NT2/D1 (cell line): ENCODE measurements around the gene CTIF.

Experiments used
- DNase-seq: peaks from one replicate; pipeline ENCODE4 v3.0.0-alpha.2; 2011; ENCODE audit warnings: low read depth, low spot score
- H3K27me3 ChIP-seq: 2 replicates; pipeline ENCODE4 v1.6.0; 2011; ENCODE audit warnings: mild to moderate bottlenecking; ENCODE audit not compliant: insufficient read length, insufficient read depth
- H3K36me3 ChIP-seq: 2 replicates; pipeline ENCODE4 v1.6.1; 2011; ENCODE audit warnings: mild to moderate bottlenecking, low read length, mixed read lengths; ENCODE audit not compliant: insufficient read depth, insufficient read length
- H3K4me1 ChIP-seq: 2 replicates; pipeline ENCODE4 v1.5.1; 2011; ENCODE audit not compliant: insufficient read depth, insufficient read length
- H3K4me3 ChIP-seq: 2 replicates; pipeline ENCODE4 v1.5.1; 2011; ENCODE audit warnings: low read depth; ENCODE audit not compliant: insufficient read length
- H3K9ac ChIP-seq: 2 replicates; pipeline ENCODE4 v1.6.0; 2011; ENCODE audit warnings: low read depth; ENCODE audit not compliant: insufficient read length
- H3K9me3 ChIP-seq: 2 replicates; pipeline ENCODE4 v1.5.1; 2011; ENCODE audit warnings: mild to moderate bottlenecking, low read length; ENCODE audit not compliant: insufficient read depth
- SUZ12 ChIP-seq: IDR thresholded peaks from 2 replicates; pipeline ENCODE4 v1.6.1; 2011; ENCODE audit not compliant: insufficient read length, insufficient read depth; ENCODE audit errors: extremely low read depth
- YY1 ChIP-seq: IDR thresholded peaks from 2 replicates; pipeline ENCODE4 v1.6.1; 2011; ENCODE audit not compliant: insufficient read length, insufficient read depth
- ZNF274 ChIP-seq: IDR thresholded peaks from 2 replicates; pipeline ENCODE4 v1.6.1; 2011; ENCODE audit warnings: mild to moderate bottlenecking, low read depth, low read length

The CTIF gene

DNA sequence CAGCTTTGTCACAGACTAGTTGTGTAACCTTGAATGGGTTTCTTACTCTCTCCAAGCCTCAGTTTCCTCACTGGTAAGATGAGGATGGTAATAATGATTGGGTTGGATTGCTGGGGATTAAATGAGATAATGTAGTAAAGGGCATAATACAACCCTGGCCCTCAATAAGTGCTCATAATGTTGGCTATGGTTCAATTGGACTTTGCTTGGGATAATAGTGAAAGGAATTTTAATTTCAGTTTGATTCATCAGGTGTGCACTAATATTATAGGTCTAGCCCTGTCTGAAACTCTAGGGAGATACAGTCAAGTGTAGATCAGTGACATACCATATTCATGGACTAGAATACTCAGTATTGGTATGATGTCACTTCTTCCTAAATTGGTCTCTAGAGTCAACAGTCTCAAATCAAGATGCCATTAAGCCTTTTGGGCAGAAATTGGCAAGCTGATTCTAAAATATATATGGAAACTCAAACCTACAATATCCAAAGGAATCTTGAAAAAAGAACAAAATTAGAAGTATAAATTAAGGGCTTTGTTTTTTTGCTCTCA, 250.5 kb downstream of the CTIF start:
- H3K4me3 ChIP-seq = no peak overlapping the region
- H3K9me3 ChIP-seq = no peaks in the 10 kb centered on the region
- H3K4me1 ChIP-seq = peaks cover 18% of the 10 kb centered on the region
- no peak overlapping the region for H3K9ac ChIP-seq
- TF ChIP-seq SUZ12 (no peak), YY1 (no peak), ZNF274 (no peak)
- no peak for DNase-seq
- H3K36me3 ChIP-seq = peaks cover 25% of the 10 kb centered on the region
- H3K27me3 ChIP-seq = no peaks in the 10 kb centered on the region

DNA sequence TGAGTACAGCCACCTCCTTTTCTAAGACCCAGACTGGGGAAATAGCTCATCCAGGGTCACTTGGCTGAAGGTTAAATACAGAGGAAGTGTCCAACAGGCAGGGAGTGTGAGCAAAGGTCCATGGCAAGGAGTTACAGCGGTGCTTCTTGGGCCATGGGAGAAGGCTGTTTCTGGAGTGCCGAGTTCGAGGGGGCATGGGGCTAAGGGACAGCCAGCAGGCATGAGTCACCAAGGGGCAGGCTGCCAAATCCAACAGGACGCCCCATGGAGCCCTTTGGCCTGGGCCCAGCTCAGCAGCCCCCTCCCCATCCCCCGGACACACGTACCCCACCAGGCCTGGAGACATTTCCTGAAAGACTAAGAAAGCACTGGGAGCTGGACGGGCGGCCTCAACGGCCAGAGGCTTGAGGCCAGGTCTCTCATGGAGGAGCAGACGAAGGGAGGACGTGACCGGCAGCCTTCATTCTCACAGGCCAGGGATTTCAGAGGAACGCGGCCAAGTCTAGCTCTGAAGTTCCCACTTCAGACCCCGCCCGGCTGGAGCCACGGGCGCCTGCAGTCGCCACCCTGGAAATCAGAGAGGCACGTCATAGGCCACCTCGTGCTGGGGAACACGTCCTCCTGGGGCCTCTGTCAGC, 251.5 kb downstream of the CTIF start:
- H3K4me1 ChIP-seq = peaks cover 18% of the 10 kb centered on the region
- H3K9ac ChIP-seq = no peak overlapping the region
- H3K9me3 ChIP-seq = no peaks in the 10 kb centered on the region

DNA sequence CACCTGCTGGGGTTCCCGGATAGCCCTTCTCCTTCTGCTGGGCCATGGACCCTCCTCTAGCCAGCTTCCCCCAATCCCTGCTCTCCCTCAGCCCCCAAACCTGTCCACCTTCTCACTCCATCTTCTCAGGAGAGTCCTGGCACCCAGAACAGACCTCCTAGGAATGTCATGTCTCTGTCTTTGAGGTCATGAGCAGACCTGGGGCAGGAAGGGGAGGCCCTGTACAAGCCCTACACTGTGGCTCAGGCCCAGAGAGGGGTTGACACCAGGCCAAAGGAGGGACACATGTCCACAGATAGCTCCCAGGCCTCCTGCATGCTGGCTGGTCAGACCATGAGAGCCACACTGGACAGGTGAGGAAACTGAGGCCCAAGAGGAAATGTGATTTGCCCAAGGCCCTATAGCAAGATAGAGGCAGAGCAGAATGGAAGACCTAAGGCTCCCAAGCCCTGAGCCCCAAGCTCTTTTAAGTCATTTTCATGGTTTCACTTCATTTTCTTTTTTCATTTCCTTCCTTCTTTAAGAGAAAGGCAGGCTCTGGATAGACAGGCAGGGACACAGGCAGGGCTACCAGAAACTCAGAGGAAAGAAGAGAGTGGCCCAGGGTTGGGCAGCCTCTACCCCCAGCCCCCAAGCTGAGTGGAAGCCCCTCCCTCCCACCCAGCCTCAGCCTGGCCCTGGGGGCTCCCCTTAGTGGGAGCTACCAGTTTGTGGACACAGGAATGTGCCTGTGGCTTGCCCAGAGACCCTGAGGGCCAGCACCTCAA, 252.2 kb downstream of the CTIF start:
- H3K27me3 ChIP-seq = no peaks in the 10 kb centered on the region
- DNase-seq = no peak
- H3K9ac ChIP-seq = no peak overlapping the region
- H3K9me3 ChIP-seq = no peaks in the 10 kb centered on the region
- no peak for TF ChIP-seq SUZ12
- H3K36me3 ChIP-seq = peaks cover 13% of the 10 kb centered on the region
- H3K4me1 ChIP-seq = peaks cover 17% of the 10 kb centered on the region
- H3K4me3 ChIP-seq = no peak overlapping the region

More for the DNA sequence above, 251.5 kb downstream of the CTIF start:
- TF ChIP-seq ZNF274 (no peak), YY1 (no peak), SUZ12 (no peak)
- no peaks in the 10 kb centered on the region for H3K27me3 ChIP-seq
- peaks cover 20% of the 10 kb centered on the region for H3K36me3 ChIP-seq
- DNase-seq = no peak
- no peak overlapping the region for H3K4me3 ChIP-seq

DNA sequence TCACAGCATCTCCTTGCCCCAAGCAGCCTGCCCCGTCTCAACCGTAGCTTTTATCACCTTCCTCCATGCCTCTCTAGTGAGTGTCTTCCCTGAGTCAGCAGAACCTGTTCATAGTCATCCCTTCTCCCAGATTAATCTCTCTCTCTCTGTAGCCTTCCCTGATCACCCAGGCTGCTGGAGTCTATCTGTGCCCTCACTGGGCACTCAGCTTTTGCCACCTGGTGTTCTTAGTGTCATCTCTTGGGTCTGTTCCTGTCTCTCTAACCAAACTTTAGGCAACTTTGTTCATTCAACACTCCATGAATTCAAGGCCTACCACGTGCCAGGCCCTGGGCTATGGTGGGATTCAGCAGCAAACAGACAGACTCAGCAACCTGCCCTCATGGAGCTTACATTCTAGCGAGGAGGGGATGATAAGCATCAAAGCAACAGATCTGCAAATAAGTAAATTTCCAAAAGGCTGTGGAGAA, 252.8 kb downstream of the CTIF start:
- no peak overlapping the region for H3K9ac ChIP-seq
- DNase-seq = no peak
- H3K36me3 ChIP-seq = peaks cover 14% of the 10 kb centered on the region
- no peaks in the 10 kb centered on the region for H3K27me3 ChIP-seq
- no peak overlapping the region for H3K4me3 ChIP-seq
- peaks cover 15% of the 10 kb centered on the region for H3K4me1 ChIP-seq
- H3K9me3 ChIP-seq = no peaks in the 10 kb centered on the region
- TF ChIP-seq YY1 (no peak), SUZ12 (no peak), ZNF274 (no peak)

DNA sequence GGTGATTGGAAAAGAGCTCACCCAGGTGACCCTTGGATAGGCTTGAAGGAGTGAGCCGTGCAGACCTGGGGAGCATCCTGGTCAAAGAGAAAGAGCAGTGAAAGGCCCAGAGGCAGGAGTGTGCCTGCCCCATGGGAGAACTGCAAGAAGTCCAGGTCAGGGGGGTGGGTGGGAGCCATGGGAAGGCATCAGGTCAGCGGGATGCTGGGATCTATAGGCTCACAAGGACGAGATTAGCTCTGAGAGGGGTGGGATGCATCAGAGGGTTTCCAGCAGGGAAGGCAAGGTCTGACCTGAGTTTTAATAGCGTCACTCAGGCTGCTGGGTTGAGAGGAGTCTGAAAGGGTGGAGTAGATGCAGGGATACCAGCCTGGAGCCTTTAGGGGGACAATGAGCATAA, 253.3 kb downstream of the CTIF start:
- H3K36me3 ChIP-seq = peaks cover 18% of the 10 kb centered on the region
- peaks cover 10% of the 10 kb centered on the region for H3K4me1 ChIP-seq
- no peak overlapping the region for H3K4me3 ChIP-seq
- no peak for DNase-seq
- H3K27me3 ChIP-seq = no peaks in the 10 kb centered on the region
- no peak overlapping the region for H3K9ac ChIP-seq
- H3K9me3 ChIP-seq = no peaks in the 10 kb centered on the region
- TF ChIP-seq ZNF274 = no peak
- no peak for TF ChIP-seq YY1
- no peak for TF ChIP-seq SUZ12

GRCh38 chr18:48792611-48793380, 254.0 kb downstream of the CTIF start:
- Histone ChIP-seq H3K27me3 (no peaks in the 10 kb centered on the region), H3K9ac (no peak overlapping the region), H3K4me3 (no peak overlapping the region), H3K4me1 (peaks cover 6% of the 10 kb centered on the region), H3K9me3 (no peaks in the 10 kb centered on the region), H3K36me3 (peaks cover 19% of the 10 kb centered on the region)
- TF ChIP-seq SUZ12 = no peak
- no peak for TF ChIP-seq YY1
- TF ChIP-seq ZNF274 = no peak
- no peak for DNase-seq
